ENCODE results near the gene EIPR1.

EIPR1 gene

DNA sequence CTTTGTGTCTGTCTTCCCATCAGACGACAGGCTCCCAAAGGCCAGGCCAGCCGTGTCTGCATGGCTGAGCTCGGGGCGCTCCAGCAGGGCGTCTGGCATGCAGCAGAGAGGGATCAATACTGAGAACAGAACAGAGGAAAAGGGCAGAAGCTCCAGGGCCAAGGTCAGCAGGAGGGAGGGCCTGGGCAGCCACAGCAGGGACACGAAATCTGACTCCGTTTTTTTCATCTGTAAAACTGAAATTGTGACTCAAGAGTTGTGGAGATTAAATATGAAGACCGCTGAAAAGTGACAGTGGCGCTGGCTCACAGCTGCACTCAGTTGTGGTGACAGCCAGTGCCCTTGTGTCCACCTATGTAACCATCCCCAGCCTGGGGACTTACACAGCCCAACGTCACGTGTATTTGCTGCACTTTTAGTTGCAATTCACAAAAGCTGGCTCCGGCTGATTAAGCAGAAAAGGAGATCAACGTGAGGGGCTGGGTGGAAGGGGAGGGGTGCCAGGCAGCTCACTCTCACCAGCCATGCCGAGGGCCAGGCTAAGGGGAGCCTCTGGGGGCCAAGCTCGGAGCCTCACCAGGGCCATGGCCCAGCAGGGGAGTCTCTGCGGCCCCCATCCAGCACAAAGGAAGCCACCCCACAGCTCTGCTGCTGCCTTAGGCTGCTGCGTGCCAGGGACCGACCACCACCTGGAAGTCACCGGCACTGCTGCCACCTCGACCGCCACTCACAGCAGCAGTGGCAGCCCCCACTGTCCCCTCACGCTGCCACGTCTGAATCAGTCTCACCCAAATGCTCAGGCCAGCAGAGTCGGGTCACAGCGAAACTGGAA, 74.7 kb downstream of the EIPR1 start:
- no peak for DNase-seq (ENCODE audit: low spot score)
- no peak for TF ChIP-seq CTCF (IDR thresholded peaks at IDR 0.05; ENCODE audit: extremely low read depth, missing control alignments)

DNA sequence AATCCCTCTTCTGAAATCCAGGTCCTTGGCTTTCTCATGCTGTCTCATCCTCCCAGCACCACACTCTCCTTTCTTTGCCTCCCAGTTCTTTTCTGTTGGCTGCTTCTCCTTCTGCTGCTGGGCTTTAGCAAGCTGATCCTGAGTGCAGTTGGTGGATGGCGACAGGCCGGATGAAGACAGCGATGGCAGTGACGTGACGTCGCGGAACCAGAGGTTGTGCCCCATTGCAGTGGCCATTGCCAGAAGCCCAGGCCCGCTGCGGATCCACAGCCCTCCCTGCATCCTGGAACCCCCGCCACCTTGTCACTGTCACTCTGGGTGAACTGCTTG, 75.2 kb downstream of the EIPR1 start:
- TF ChIP-seq CTCF (IDR thresholded peaks at IDR 0.05; ENCODE audit: extremely low read depth, missing control alignments): no peak
- no peak for DNase-seq (ENCODE audit: low spot score)

DNA sequence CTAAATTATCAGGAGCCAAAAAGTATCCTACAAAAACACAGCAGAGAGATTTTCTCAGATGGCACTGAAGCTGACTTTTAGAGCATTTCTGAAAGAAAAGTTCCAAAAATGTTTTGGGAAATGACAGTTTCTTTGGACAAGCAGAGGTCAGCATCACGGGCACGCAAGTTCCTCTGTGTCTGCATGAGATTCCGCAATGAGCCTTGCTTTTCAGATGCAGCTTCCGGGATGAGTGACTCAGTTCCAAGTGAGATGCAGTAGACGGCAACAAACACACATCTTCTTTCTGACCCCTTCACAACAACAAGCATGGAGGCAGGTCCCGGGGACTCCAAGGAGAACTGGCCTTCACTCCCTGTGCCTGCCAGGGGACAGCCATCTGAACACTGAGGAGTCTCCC, 76.6 kb downstream of the EIPR1 start:
- TF ChIP-seq CTCF (IDR thresholded peaks at IDR 0.05; ENCODE audit: extremely low read depth, missing control alignments): no peak
- no peak for DNase-seq (ENCODE audit: low spot score)

DNA sequence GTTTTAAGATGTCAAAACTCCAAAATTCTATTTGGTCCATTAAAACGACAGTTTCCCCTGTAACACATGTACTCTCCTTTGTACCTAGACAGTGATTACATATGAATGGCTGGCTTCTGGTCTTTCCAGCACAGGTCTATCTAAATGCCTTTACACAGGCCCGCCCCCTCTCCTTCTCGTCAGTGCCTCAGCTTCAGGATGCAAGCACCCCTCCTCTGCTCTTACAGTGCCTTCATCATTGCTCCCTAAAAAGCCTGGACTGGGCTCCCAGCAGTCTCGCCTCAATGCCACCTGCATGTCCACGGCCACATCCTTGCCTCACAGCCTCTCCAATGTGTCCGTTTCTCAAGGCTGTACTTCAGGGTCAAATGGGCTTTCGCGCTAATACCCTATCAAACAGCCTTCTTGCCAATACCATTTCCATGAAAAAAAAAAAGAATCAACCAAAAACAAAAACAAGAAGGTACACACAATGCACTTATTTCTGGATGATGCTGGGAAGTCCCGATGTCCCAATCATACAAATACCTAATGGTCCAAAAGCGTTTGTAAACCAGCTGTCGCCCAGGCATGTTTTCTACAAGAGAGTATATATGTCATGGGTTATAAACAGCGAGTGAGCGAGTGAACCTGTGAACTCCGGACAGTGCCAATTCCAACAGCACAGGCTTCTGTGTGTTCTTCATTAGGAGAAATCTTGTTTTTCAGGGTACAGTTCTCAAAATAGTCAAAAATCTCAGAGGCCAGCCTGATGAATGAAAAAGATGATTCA, 77.2 kb downstream of the EIPR1 start:
- no peak for DNase-seq (ENCODE audit: low spot score)
- no peak for TF ChIP-seq CTCF (IDR thresholded peaks at IDR 0.05; ENCODE audit: extremely low read depth, missing control alignments)

DNA sequence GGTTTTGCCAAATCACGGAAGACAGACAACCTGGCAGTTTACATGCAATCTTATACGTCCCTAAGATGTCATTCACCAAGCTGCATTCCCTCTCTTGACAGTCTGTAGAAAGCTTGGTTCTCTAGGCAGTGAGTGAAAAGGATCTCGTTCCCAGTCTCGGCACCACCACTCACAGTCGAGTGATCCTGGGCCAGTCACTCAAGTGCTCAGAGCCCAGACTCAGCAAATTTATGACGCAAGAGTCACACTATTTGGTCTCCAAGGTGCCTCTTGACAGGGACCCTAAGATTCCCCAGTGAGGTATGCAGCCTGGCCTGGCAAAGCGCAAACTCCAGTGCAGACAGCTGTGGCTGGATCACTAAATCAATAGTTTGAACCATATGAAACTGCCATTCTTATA, 77.9 kb downstream of the EIPR1 start:
- no peak for TF ChIP-seq CTCF (IDR thresholded peaks at IDR 0.05; ENCODE audit: extremely low read depth, missing control alignments)
- no peak for DNase-seq (ENCODE audit: low spot score)

DNA sequence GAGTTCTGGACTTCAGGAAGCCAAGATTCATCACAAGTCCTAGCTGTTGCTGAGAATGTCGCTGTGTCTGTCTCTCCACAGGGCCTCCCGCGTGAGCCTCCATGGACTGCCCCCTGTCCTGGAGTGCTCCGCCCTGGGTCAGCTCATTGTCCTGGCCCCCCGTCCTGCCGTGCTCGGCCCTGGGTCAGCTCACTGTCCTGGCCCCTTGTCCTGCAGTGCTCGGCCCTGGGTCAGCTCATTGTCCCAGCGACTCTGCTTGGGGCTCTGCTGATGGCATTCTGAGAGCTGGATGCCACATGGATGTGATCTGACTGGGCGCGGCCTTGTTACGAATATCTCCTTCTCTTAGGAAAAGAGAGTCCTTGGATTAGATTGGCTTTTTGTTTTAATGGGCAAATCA, 78.5 kb downstream of the EIPR1 start:
- TF ChIP-seq CTCF (IDR thresholded peaks at IDR 0.05; ENCODE audit: extremely low read depth, missing control alignments): no peak
- no peak for DNase-seq (ENCODE audit: low spot score)

GRCh38 chr2:3298191-3298590, 79.4 kb downstream of the EIPR1 start:
- no peak for TF ChIP-seq CTCF (IDR thresholded peaks at IDR 0.05; ENCODE audit: extremely low read depth, missing control alignments)
- DNase-seq (ENCODE audit: low spot score): no peak

All from GM20000 (cell line).